NCI-H2029 treated with DMSO at 0.1 percent for 48 hours (cell line): Measurements from ENCODE around the gene RANGRF.
"Not testable (repeated sequence)": the region's sequence is repeated elsewhere in the genome, so short reads cannot be mapped to it uniquely, and the experiment has no call there.

Experiments used
- DNase-seq: peaks from one replicate; lab custom pipeline; 2025; lab: John Stamatoyannopoulos, UW

RANGRF gene, protein sequence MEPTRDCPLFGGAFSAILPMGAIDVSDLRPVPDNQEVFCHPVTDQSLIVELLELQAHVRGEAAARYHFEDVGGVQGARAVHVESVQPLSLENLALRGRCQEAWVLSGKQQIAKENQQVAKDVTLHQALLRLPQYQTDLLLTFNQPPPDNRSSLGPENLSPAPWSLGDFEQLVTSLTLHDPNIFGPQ

GRCh38 chr17:8288336-8289102, at the start of gene RANGRF:
TSS of gene RANGRF (plus strand) at chr17:8288670. CDS start at chr17:8288789, 119 bp downstream.
- peak; percentile 27 for DNase-seq

DNA sequence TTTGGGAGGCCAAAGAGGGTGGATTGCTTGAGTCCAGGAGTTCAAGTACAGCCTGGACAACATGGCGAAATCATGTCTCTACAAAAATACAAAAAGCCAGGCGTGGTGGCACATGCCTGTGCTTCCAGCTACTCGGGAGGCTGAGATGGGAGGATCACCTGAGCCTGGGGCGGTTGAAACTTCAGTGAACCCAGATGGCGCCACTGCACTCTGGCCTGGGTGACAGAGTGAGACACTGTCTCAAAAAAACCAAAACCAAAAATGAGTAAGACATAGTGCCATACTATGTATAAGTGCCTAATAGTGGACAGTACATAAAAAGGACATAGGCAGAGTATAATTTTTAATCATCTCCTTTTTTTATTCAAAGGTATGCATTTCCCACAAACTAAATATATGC, 44.6 kb upstream of the RANGRF start:
- DNase-seq: no peak

GRCh38 chr17:8244768-8245167, 43.7 kb upstream of the RANGRF start:
- DNase-seq: no peak

DNA sequence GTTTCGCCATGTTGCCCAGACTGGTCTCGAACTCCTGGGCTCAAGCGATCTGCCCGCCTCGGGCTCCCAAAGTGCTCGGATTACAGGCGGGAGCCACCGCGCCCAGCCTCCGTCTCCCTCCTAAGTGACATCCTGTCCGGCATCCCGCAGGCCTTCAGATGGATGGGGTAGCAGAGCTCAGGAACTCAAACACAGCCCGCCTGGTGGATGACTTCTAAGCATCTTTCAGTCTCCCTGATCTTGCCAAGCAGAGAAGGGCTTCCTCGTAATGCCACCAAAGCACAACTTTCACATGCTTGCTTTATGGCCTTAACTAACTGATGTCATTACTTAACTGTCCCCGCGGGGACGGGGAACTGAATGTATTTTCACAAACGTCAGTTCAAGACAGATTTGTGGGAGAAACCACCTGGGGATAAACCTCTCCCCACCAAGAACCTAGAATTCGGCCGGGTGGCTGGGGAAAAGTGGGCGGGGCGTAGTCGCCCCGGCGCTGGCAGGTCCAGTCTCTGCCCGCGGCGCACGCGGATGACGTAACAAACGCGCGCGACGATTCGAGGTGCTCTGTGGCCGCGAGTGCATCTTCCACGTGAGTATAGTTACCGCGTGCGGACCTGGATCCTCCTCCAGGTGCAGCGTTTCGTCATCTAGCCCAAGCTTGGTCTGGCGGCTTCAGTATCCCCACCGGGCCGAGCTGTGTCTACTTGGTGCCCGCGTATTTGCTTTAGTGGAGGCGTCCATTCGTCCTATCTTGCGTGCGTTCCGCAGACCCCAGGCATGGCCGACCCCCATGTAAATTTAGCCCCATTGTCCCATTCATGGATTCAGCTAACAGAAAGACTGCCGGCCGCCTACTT, 39.5 kb upstream of the RANGRF start, which contains the start of gene PFAS:
Gene PFAS (plus strand): TSS at position 539 of the 857 bp plus-strand sequence. CDS start 4,649 bp downstream, outside the sequence.
- DNase-seq: peak; percentile 31

DNA sequence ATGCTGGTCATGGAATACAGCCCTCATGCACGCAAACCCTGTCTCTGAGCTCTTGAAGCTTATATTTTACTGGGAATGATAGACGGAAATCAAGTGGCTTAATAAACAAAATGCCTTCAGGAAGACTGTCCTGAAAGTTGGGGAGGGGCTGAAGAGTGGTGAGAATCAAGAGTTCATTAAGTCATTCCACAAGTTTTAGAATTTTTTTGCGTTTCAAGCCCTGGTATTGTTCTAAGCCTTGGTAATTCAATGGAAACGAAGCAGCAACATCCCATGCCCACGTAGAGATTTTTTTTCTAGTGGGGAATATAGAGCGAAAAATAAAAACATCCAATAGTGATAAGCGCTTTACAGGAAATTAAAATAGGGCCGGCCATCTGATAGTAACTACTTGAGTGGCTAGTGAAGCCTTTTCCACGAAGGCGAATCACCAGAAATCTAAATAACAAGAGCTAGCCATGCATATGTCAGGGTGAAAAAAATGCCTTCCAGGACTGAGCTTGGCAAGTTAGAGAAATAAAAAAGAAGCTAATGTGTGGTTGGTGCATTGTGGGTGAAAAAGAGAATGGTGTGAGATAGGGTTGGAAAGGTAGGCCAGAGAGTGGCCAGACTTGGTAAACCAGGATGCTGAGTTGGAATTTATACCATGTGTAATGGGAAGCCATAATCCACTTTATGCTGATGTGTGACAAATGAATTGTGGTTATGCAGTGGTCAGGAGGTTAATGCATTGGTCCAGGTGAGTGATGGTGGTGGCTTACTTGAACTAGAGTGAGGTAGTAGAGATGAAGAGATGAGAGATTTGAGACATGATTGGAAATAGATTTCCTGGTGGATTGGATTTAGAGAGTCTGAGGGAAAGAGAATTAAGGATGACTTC, 38.6 kb upstream of the RANGRF start:
- DNase-seq: no peak

GRCh38 chr17:8251411-8251810, 37.1 kb upstream of the RANGRF start:
- DNase-seq: not testable (repeated sequence)

DNA sequence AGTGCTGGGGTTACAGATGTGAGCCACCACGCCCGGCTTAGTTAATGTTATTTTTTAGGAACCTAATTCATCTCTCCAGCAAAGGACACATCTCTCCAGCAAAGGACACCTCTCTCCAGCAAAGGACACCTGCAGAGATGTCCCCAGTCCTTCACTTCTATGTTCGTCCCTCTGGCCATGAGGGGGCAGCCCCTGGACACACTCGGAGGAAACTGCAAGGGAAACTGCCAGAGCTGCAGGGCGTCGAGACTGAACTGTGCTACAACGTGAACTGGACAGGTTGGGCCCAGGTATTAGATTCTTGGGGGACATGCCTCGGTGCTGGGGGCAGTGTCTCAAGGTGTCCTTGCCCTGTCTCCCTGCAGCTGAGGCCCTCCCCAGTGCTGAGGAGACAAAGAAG, 34.7 kb upstream of the RANGRF start:
- DNase-seq: no peak

DNA sequence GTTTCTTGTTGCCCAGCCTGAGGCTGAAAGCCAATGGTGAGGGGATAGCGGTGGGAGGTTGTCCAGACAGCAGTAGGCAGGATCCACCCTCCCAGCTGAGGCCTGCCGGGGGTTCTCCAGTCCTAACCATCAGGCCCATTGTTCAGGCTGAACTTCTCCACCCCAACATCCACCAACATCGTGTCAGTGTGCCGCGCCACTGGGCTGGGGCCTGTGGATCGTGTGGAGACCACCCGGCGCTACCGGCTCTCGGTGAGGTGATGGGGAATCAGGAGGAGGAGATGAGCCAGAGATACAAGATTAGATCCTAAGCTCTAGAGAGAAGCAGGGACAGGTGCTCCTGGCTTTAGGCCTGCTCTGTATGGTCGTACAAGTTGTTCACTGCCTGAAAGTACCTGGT, 33.6 kb upstream of the RANGRF start:
- no peak for DNase-seq

- DNase-seq: no peak
Measured at GRCh38 chr17:8255499-8255898, 33.0 kb upstream of the RANGRF start.

DNA sequence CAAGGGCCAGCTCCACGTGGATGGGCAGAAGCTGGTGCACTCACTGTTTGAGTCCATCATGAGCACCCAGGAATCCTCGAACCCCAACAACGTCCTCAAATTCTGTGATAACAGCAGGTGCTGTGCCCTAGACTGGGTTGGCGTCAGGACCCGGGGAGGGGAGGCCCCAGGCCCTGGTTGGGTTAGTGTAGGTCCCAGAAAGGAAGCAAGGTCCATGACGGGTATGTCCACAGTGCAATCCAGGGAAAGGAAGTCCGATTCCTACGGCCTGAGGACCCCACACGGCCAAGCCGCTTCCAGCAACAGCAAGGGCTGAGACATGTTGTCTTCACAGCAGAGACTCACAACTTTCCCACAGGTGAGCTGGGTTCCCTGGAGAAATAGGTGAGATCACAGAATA, 32.2 kb upstream of the RANGRF start:
- no peak for DNase-seq

DNA sequence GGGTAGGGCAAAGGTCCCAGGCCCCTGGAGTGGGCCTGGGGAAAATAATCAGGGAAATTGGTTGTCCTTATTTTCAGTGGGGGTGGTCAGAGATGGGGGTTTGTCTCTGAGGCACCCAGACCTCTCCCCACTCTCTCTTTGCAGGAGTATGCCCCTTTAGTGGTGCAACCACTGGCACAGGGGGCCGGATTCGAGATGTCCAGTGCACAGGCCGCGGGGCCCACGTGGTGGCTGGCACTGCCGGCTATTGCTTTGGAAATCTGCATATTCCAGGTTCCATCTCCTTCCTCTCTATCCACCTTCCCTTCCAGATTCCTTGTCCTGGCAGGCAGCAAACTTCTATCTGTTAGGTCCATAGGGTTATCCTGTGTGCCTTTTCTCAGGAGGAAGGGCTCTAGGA, 31.8 kb upstream of the RANGRF start:
- no peak for DNase-seq

- no peak for DNase-seq
Measured at GRCh38 chr17:8257801-8258200, 30.7 kb upstream of the RANGRF start.

DNA sequence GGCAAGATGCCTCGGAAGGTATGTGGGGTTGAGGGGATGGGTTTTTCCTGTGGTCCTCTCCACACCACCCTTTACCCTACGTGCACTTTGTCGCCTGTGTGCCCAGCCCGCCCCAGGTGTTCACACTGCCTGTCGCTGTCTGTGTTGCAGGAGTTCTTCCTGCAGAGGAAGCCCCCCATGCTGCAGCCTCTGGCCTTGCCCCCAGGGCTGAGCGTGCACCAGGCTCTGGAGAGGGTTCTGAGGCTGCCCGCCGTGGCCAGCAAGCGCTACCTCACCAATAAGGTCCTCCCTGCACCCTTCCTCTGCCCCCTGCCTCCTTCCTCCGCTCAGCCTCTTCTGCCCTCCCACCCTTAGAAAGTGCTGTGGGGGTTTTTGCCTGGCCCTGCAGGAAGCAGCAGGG, 24.1 kb upstream of the RANGRF start:
- DNase-seq: no peak

GRCh38 chr17:8264836-8265542, 23.5 kb upstream of the RANGRF start:
- no peak for DNase-seq

DNA sequence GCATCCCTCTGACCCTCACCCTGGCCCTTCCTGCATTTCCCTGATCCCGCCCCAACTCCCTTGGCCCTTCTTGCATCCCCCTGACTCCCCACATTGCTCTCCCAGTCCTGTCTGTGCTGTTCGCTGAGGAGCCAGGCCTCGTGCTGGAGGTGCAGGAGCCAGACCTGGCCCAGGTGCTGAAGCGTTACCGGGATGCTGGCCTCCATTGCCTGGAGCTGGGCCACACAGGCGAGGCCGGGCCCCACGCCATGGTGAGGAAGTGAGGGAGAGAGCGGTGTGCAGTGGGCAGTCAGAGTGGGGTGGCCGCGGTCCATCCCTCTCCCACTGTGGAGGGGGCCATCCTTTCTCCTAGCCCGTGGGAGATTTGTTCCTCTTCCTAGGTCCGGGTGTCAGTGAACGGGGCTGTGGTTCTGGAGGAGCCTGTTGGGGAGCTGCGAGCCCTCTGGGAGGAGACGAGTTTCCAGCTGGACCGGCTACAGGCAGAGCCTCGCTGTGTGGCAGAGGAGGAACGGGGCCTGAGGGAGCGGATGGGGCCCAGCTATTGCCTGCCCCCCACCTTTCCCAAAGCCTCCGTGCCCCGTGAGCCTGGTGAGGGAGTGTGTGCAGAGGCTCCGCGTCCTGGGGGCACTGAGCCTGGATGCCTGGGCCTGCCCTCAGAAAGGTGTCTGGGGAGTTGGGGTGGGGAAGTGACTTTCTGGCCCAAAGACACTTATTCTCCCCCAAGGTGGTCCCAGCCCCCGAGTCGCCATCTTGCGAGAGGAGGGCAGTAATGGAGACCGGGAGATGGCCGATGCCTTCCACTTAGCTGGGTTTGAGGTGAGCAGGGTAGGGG, 21.6 kb upstream of the RANGRF start:
- DNase-seq: no peak

- DNase-seq: no peak
Measured at GRCh38 chr17:8267480-8268147, 20.9 kb upstream of the RANGRF start.

- DNase-seq: no peak
Measured at GRCh38 chr17:8268550-8269298, 19.7 kb upstream of the RANGRF start.

GRCh38 chr17:8272421-8272820, 16.0 kb upstream of the RANGRF start:
- DNase-seq: no peak
